ENCODE measurements around the gene MAD1L1.
"Not testable (repeated sequence)": the region's sequence is repeated elsewhere in the genome, so short reads cannot be mapped to it uniquely, and the experiment has no call there.

MAD1L1 gene

DNA sequence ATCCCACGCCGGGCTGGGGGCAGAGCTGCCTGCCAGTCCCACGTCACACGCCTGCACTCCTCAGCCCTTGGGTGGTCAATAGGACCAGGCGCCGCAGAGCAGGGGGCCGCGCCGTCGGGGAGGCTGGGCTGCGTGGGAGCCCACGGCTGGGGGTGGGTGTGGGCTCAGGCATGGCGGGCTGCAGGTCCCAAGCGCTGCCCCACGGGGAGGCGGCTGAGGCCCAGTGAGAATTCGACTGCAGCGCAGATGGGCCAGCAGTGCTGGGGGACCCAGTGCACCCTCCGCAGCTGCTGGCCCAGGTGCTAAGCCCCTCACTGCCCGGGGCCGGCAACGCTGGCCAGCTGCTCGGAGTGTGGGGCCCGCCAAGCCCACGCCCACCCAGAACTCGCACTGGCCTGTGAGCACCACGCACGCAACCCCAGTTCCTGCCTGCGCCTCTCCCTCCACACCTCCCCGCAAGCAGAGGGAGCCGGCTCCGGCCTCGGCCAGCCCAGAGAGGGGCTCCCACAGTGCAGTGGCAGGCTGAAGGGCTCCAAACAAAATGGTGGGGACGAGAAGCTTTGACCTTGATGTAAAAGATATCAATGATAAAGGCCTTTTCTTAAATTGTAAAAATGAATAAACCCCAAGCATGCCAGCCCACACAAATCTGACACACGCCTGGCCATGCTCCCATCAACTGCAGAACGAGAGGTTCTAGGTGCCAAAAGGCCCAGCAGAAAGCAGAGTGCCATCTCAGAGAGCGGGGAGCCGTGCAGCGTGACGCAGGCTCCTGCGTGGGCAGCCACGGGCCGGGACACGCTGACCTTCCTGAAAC is 255.5 kb downstream of the MAD1L1 start:
- FAIRE-seq: no peak

- FAIRE-seq: not testable (repeated sequence)
Observed at GRCh38 chr7:1976521-1976920, 256.2 kb downstream of the MAD1L1 start.

- no peak for FAIRE-seq
Observed at GRCh38 chr7:1975581-1975980, 257.2 kb downstream of the MAD1L1 start.

DNA sequence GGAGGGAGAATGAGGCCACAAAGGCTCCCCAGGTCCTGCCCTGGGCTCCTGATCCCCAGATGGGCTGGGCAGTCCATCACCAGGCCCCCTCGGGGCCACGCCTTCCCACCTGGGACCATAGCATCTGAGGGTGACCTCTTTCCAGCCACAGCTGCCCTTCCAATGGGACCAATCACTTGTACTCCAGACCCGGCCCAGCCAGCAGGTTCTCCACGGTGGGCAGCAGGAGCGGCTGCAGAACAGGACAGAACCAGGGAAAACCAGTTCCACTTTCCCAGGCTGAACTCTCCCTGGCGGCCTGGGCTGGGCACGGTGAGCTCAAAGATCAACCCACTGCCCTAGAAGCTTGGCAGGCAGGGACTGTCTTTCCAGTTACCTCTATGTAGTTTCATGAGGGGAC is 257.6 kb downstream of the MAD1L1 start:
- FAIRE-seq: no peak

- FAIRE-seq: no peak
Observed at GRCh38 chr7:1974290-1975101, 258.2 kb downstream of the MAD1L1 start.

DNA sequence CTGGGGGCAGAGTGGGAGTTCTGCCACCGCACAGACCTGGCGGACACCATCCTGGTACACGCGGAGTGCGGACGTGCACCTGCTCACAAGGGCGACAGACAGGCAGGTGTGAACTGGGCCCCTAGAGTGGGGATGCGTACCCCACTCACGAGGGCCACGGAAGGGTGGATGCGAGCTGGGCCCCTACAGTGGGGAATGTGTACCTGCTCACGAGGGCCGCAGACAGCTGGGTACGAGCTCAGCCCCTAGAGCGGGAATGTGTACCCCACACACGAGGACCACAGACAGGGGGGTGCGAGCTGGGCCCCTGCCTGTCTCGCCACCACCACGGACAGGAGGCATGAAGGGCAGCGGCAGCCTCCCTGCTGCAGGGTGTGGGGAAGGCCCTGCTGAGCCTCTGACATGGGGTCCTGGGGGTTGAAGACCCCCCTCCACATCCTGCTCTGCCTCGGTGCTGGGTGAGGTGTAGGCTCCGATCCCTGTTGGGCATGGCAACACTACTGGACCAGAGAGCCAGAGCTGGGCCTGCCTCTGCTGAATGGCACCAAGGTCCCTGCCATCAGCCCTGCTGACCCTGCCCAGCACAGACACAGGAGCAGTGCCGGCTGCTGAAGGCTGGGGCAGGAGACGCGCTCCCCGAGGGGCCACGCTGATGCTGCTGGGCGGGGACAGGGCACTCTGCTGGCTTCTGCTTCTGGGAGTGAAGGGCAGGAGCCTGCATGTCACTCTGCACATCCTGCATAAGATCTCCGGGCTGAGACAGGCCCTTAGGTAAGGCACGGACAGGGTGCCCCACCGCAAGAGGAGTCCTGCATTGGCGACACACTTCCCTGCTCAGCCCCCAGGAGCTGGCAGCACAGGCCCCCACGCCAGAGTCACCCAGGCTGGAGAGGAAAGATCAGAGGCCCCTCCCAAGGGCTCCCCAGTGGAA is 259.2 kb downstream of the MAD1L1 start:
- FAIRE-seq: no peak

DNA sequence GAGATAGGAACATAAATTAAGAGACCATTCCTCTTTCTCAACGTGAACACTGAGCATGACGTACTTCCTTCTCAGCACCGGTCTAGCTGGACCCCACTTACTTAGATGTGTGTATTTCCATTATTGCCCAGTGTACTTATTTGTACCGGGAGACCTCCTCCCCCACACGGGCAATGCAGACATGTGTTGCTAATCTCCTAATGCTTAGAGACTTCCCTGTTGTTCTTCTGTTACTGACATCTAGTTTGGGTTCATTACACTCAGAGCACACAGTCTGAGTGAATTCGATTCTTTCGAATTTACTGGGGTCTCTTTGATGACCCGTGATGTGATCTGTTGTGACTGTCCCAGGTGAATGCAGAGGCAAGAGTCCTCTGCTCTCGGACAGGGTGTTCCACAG is 260.0 kb downstream of the MAD1L1 start:
- FAIRE-seq: no peak

DNA sequence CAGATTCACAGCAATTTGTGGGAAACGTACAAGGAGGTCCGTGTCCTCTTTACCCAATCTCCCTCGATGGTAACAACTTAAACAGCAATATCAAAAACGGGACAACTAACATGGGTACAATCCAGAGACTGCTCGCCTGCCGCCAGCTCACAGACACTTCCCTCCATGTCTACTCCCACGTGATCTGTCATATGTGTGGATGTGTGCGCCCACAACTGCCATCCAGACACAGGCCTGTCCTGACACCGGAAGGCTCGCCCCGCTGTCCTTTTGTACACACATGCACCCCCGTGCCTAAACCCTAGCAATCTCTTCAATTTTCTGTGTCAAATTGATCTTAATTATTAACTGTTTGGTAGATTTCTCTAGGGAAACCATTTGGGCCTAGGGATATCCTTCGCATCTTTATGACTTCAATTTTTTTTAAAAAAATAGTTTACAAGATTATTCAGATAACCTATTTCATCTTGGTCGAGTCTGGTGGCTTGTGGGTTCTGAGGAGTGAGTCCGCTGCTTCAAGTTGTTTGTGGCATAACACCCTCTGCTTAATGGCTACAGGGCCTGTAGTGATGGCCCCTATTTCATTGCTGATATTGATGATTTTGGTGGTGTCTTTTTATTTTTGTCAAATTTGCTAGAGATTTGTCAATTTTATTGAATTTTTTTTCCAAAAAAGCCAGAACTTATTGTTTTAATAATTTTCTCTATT is 260.6 kb downstream of the MAD1L1 start:
- FAIRE-seq: no peak

- no peak for FAIRE-seq
Observed at GRCh38 chr7:1970895-1971294, 261.9 kb downstream of the MAD1L1 start.

- FAIRE-seq: not testable (repeated sequence)
Observed at GRCh38 chr7:1970285-1970660, 262.5 kb downstream of the MAD1L1 start.

GRCh38 chr7:1969459-1970284 is 263.1 kb downstream of the MAD1L1 start:
- FAIRE-seq: no peak

- FAIRE-seq: no peak
Observed at GRCh38 chr7:1968397-1969111, 264.2 kb downstream of the MAD1L1 start.

DNA sequence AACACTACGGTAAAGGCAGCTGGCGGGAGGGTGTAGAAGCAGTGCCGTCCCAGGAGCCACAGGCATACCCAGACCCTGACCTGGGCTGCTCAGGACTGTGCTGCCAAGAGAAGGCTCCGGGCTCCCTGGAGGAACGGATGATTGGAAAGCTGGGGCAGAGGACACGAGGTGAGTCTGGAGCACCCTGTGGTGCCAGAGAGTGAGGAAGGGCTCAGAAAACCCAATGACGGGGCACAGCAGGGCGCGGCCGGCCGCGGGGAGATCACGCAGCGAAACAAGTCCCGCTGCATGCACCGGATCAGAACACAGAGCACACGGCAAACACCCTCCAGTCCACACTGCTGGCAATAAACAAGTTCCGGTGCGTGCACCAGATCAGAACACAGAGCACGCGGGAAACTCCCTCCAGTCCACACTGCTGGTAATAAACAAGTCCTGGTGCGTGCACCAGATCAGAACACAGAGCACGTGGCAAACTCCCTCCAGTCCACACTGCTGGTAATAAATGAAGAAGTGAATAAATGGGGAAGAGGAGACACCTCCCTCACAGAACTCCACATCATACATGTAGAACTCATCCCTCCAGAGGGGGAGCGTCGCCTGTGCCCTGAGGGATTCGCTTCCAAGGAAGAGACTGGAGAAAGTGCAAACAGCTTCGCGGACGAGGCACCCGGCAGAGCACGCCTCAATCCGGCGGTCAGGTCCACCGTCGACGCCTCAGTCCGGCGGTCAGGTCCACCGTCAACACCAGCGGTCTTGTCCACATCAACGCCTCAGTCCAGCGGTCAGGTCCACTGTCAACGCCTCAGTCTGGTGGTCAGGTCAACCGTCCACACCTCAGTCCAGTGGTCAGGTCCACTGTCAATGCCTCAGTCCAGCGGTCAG is 265.0 kb downstream of the MAD1L1 start:
- no peak for FAIRE-seq

GRCh38 chr7:1966631-1967200 is 266.0 kb downstream of the MAD1L1 start:
- no peak for FAIRE-seq

DNA sequence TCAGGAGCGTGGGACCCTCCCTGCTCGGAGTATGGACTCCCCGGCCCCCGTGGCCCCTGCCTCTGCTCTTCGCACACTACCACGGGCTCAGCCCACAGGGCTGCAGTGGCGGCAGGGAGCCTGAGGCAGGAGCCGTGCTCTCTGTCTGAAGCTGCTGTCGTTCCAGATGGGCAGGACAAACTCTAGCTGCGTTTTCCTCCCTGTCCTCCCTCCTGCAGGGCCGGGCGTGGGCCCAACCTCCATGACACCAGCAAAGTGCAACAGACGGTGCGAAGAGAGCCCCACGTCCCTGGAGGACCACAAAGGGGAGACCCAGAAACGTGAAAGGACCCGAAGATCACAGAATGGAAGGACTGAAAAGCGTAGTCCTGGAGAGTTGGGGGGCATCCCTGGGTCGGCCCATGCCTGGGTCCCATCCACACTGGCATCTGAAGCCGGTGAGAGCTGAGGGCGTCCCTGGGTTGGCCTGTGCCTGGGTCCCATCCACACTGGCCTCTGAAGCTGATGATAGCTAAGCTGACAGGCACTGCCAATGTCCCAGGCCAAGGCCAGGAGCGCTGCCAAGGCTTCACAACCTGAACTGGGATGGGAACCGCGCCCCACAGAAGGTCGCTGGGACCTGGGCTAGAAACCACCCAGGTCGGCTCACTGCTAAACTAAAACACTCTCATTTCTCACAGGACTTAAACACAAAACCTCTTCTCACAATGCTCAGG is 267.0 kb downstream of the MAD1L1 start:
- FAIRE-seq: no peak

- no peak for FAIRE-seq
Observed at GRCh38 chr7:1964913-1965578, 267.7 kb downstream of the MAD1L1 start.

DNA sequence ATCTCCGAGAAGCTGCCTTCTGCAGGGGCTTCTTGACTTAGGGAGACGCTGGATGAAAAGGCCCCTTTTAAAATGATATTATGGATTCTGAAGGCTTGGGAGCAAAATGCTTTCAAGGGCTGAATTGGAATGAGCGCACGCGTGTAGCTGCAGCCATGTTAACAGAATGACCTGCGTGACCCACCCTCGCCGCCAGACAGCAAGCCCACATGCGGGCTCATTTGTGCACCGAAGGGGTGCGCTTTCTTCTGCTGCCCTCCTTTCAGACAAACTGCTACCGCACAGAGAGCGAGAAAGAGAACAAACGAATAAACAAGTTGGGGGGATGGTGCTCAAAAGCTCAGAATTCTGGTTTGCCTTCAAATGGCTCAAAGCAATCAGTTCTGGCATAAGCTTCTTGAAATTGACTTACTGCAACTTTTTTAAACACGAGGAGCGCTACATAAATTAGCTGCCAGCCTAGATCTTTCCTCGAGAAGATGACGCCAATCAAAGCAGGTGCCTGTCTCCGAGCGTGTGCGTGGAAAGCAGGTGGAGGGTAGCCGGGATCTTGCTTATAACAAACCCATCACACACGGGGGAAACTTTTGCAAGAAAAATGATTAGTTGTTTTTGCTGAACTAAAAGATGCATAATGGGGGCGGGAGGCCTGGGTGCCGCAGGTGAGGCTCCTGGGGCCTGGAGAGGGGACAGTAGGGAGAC is 268.4 kb downstream of the MAD1L1 start:
- no peak for FAIRE-seq

All from TTC549 (cell line).